GOT3 (cell line): Measurements from ENCODE around the gene SLAMF7.
"Not testable (repeated sequence)": the region's sequence is repeated elsewhere in the genome, so short reads cannot be mapped to it uniquely, and the experiment has no call there.

Experiments used
- DNase-seq: peaks from one replicate; lab custom pipeline; 2025; ENCODE audit warnings: mixed read lengths; lab: John Stamatoyannopoulos, UW

Gene SLAMF7

GRCh38 chr1:160720356-160721085 lies 18.5 kb upstream of the SLAMF7 start:
- DNase-seq, result no peak

- DNase-seq, result no peak
These were observed 17.6 kb upstream of the SLAMF7 start for GRCh38 chr1:160721473-160721872.

GRCh38 chr1:160722726-160723125 lies 16.3 kb upstream of the SLAMF7 start:
- no peak for DNase-seq

GRCh38 chr1:160723332-160723731 lies 15.7 kb upstream of the SLAMF7 start:
- DNase-seq, result no peak

- DNase-seq, result no peak
These were observed 14.4 kb upstream of the SLAMF7 start for GRCh38 chr1:160724465-160725242.

- no peak for DNase-seq
These were observed 12.9 kb upstream of the SLAMF7 start for GRCh38 chr1:160726114-160726497.

- no peak for DNase-seq
These were observed 12.3 kb upstream of the SLAMF7 start for GRCh38 chr1:160726498-160727315.

GRCh38 chr1:160727316-160727640 lies 11.8 kb upstream of the SLAMF7 start:
- no peak for DNase-seq

- DNase-seq, result not testable (repeated sequence)
These were observed 7.5 kb upstream of the SLAMF7 start for GRCh38 chr1:160731564-160731963.

- no peak for DNase-seq
These were observed 7.1 kb upstream of the SLAMF7 start for GRCh38 chr1:160731990-160732389.

- DNase-seq, result no peak
These were observed 5.1 kb upstream of the SLAMF7 start for GRCh38 chr1:160733898-160734297.

- DNase-seq, result no peak
These were observed 4.7 kb upstream of the SLAMF7 start for GRCh38 chr1:160734301-160734700.

- DNase-seq, result no peak
These were observed 776 bp upstream of the SLAMF7 start for GRCh38 chr1:160738271-160738670.

- DNase-seq, result no peak
These were observed 1.2 kb downstream of the SLAMF7 start for GRCh38 chr1:160740133-160740688.

- DNase-seq, result no peak
These were observed 2.0 kb downstream of the SLAMF7 start for GRCh38 chr1:160741092-160741501.

- no peak for DNase-seq
These were observed 2.7 kb downstream of the SLAMF7 start for GRCh38 chr1:160741612-160742348.

GRCh38 chr1:160742428-160743127 lies 3.5 kb downstream of the SLAMF7 start:
- no peak for DNase-seq

GRCh38 chr1:160743266-160743665 lies 4.2 kb downstream of the SLAMF7 start:
- DNase-seq, result no peak

GRCh38 chr1:160744199-160744851 lies 5.3 kb downstream of the SLAMF7 start:
- DNase-seq, result no peak

- DNase-seq, result no peak
These were observed 5.9 kb downstream of the SLAMF7 start for GRCh38 chr1:160744852-160745520.
